AG04450 (cell line): ENCODE measurements around the gene GPR183. TPM values are rescaled to one million over a fixed set of nuclear protein-coding genes. Genes with fewer than 3 reads are reported as not detected.

Experiments
- CTCF ChIA-PET: fragments of 300-600, 350-600 bp; formaldehyde crosslinking; extraction: SDS; loops from one replicate; lab custom pipeline; 2022; ENCODE audit warnings: antibody characterized with exemption, inconsistent platforms; lab: Charles Lee
- POLR2A ChIA-PET: fragments of 350-600 bp; formaldehyde crosslinking; extraction: SDS; loops from one replicate; lab custom pipeline; 2021; ENCODE audit warnings: antibody characterized with exemption, inconsistent platforms; lab: Yijun Ruan, JAX
- DNase-seq: peaks from one replicate; pipeline ENCODE4 v3.0.0-alpha.2; 2011; ENCODE audit warnings: low read depth, low spot score
- H3K27ac ChIP-seq: one replicate; pipeline ENCODE4 v1.5.1; 2012; ENCODE audit warnings: low read depth, low read length, control low read depth
- H3K27me3 ChIP-seq: one replicate; pipeline ENCODE4 v1.6.0; 2012; ENCODE audit warnings: low read length; ENCODE audit not compliant: control insufficient read depth, insufficient read depth
- H3K4me3 ChIP-seq: 2 replicates; pipeline ENCODE4 v1.5.1; 2011; ENCODE audit warnings: mild to moderate bottlenecking, low read depth, low read length, control low read depth
- H3K9me3 ChIP-seq: 2 replicates; pipeline ENCODE4 v1.5.1; 2012; ENCODE audit warnings: low read length; ENCODE audit not compliant: control insufficient read depth, insufficient read depth
- polyA plus RNA-seq: library from polyadenylated mRNA; depleted of rRNA; stranded (reverse); fragments of >200 nt; gene quantifications from 2 replicates; pipeline ENCODE4 v1.2.3, GENCODE V29; 2011
- TF ChIP-seq, protein P1 (sequence below): IDR thresholded peaks from 2 replicates; pipeline ENCODE4 v1.5.1; 2011; ENCODE audit warnings: low read depth, low read length, control low read depth, inconsistent platforms

GPR183 gene
- polyA plus RNA-seq, 1 experiment, result 0.06 TPM

DNA sequence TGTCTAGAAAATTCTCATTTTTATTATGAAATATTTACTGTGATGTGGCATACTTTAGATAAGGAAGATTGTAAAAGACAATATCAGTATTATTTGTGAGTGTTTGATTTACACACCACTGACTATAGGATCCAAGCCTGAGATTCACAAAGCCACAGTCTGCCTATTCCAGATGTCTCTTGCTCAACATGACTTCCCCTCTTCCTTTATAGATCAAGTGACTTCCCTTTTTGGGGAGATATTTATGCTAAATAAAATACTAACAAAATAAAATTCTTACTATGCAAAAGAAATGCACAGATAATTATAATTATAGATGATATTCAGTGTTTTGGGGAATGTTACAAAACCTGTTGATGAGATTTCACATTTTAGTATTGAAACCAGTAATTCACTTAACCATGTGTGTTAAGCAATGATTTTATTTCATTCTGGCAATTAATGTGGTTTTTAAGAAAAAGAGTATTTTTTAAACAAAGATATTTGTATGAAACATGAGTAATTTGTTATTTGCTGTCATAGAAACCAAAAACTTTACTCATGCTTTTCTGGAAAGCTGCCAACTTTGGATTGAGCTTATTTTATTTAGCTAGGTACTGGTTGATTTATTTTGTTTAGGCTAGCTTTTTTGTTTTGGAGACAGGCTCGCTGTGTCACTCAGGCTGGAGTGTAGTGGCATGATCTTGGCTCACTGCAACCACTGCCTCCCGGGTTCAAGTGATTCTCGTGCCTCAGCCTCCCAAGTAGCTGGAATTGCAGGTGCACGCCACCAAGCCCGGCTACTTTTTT lies 13.7 kb upstream of the GPR183 start:
- H3K9me3 ChIP-seq, result no peaks in the 10 kb centered on the region; the same call in 1 of the 2 replicates
- H3K4me3 ChIP-seq, result no peak overlapping the region
- DNase-seq, result peak; percentile 44
- no peak overlapping the region for H3K27ac ChIP-seq
- ChIA-PET CTCF (interaction anchor here (1.3 kb wide), 1 partner anchor 115 kb away, joined by 5 read pairs; no protein-coding TSS in a partner anchor), POLR2A (interaction anchor here (0.7 to 1.0 kb wide), 2 partner anchors 10 to 21 kb away, joined by 3 to 6 read pairs; no protein-coding TSS in a partner anchor)
- TF ChIP-seq, protein P1, sequence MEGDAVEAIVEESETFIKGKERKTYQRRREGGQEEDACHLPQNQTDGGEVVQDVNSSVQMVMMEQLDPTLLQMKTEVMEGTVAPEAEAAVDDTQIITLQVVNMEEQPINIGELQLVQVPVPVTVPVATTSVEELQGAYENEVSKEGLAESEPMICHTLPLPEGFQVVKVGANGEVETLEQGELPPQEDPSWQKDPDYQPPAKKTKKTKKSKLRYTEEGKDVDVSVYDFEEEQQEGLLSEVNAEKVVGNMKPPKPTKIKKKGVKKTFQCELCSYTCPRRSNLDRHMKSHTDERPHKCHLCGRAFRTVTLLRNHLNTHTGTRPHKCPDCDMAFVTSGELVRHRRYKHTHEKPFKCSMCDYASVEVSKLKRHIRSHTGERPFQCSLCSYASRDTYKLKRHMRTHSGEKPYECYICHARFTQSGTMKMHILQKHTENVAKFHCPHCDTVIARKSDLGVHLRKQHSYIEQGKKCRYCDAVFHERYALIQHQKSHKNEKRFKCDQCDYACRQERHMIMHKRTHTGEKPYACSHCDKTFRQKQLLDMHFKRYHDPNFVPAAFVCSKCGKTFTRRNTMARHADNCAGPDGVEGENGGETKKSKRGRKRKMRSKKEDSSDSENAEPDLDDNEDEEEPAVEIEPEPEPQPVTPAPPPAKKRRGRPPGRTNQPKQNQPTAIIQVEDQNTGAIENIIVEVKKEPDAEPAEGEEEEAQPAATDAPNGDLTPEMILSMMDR, result no peak
- H3K27me3 ChIP-seq, result no peaks in the 10 kb centered on the region

DNA sequence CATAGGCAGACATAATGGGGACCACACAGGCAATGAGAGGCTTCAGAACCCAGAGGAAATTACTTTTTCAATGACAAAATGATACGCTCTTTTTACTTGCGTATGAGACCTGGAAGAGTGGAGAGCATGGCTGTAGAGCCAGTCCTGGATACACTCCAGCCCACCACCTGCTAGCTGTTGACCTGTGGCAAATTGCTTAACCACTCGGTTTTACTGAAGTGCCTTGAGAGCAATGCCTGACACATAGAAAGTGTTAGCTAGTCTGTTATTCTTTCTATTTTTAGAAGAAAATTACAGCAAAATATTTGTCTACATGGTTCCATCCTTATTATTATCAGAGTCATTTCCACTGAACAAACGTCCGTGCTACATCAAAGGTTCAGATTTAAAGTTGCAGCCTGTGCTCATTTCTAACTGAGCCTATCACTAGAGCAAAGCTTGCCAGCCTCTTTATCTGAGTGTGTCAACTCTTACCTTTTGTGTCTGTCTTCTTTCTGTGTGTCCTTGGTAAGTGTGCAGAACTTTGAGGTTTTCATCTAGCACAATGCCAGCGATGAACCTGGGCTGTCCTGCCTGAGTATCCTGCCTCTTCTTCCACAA lies 9.6 kb upstream of the GPR183 start:
- TF ChIP-seq, protein P1, result no peak
- H3K9me3 ChIP-seq, result no peaks in the 10 kb centered on the region; the same call in 1 of the 2 replicates
- no peak for DNase-seq
- ChIA-PET CTCF (no interaction called here), POLR2A (no interaction called here)
- H3K27ac ChIP-seq, result no peak overlapping the region
- no peaks in the 10 kb centered on the region for H3K27me3 ChIP-seq
- no peak overlapping the region for H3K4me3 ChIP-seq

DNA sequence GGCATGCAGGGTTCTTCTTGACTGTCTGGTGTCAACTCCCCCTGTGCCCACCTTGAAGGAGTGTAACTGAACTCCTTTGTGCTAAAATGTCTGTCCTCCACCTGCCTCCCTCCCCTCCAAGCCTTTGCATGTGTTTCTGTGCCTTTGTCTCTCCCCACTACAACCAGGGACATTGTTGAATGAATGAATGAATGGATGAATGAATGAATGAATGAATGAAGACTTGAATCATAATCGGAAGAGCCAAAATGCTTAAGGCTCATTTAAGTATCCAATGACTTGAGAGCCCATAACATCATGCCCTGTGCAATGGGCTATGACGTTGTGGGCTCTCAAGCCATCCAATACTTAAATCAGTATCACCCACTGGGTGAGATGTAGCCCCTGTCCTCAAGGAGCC lies 9.0 kb upstream of the GPR183 start:
- Histone ChIP-seq H3K4me3 (no peak overlapping the region), H3K27me3 (no peaks in the 10 kb centered on the region), H3K9me3 (no peaks in the 10 kb centered on the region; the same call in 1 of the 2 replicates), H3K27ac (no peak overlapping the region)
- TF ChIP-seq, protein P1, result no peak
- no peak for DNase-seq
- POLR2A ChIA-PET, result no interaction called here
- CTCF ChIA-PET, result no interaction called here

DNA sequence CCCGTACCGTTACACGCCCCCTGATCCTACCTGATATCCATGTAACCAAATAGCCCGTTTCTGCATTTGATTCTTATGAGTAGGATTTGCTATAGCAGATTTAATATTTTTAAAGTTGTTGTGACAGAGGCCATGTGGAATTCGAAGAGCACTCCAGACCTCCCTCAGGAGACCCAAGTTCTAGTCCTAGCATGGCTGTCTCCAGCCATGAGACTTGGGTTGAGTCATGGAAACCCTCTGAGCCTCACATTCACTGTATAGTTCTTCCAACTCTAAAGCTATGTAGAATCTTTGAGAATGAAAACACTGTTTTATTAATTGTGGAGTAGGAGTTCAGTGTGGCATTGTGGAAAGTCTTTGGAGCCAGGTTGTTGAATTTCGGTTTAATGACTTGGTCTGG lies 8.0 kb upstream of the GPR183 start:
- ChIA-PET POLR2A (no interaction called here), CTCF (interaction anchor here (0.9 to 1.2 kb wide), 2 partner anchors 15 to 45 kb away, joined by 3 read pairs; no protein-coding TSS in a partner anchor)
- no peak for DNase-seq
- Histone ChIP-seq H3K27me3 (no peaks in the 10 kb centered on the region), H3K4me3 (no peak overlapping the region), H3K9me3 (no peaks in the 10 kb centered on the region; the same call in 1 of the 2 replicates), H3K27ac (no peak overlapping the region)
- TF ChIP-seq, protein P1, result no peak

GRCh38 chr13:99314640-99315176 lies 7.5 kb upstream of the GPR183 start:
- POLR2A ChIA-PET, result no interaction called here
- H3K27me3 ChIP-seq, result no peaks in the 10 kb centered on the region
- CTCF ChIA-PET, result interaction anchor here (0.9 to 1.2 kb wide), 2 partner anchors 16 to 45 kb away, joined by 3 read pairs; no protein-coding TSS in a partner anchor
- no peaks in the 10 kb centered on the region; the same call in 1 of the 2 replicates for H3K9me3 ChIP-seq
- DNase-seq, result no peak
- TF ChIP-seq, protein P1, result no peak
- no peak overlapping the region for H3K4me3 ChIP-seq
- H3K27ac ChIP-seq, result no peak overlapping the region
